NCI-H1105 treated with DMSO at 0.1 percent for 48 hours (cell line): Measurements from ENCODE around the gene CLEC1A.

ENCODE experiments used
- DNase-seq: peaks from one replicate; lab custom pipeline; 2025; lab: John Stamatoyannopoulos, UW

The CLEC1A gene

GRCh38 chr12:10101042-10101579, 2.3 kb upstream of the CLEC1A start:
- DNase-seq, result no peak

- no peak for DNase-seq
These were observed 1.3 kb downstream of the CLEC1A start for GRCh38 chr12:10097521-10097920.

- no peak for DNase-seq
These were observed 2.8 kb downstream of the CLEC1A start for GRCh38 chr12:10095971-10096370.

- DNase-seq, result no peak
These were observed 4.0 kb downstream of the CLEC1A start for GRCh38 chr12:10094646-10095395.

GRCh38 chr12:10088955-10089900, 9.6 kb downstream of the CLEC1A start:
- no peak for DNase-seq

- DNase-seq, result no peak
These were observed 10.8 kb downstream of the CLEC1A start for GRCh38 chr12:10088031-10088430.

- DNase-seq, result no peak
These were observed 12.4 kb downstream of the CLEC1A start for GRCh38 chr12:10086387-10086786.

- DNase-seq, result no peak
These were observed 14.1 kb downstream of the CLEC1A start for GRCh38 chr12:10084733-10085132.

GRCh38 chr12:10082117-10082874, 16.5 kb downstream of the CLEC1A start:
- peak; percentile 10 for DNase-seq

GRCh38 chr12:10075451-10075850, 23.3 kb downstream of the CLEC1A start:
- DNase-seq, result peak; percentile 84

GRCh38 chr12:10073261-10073660, 25.5 kb downstream of the CLEC1A start:
- DNase-seq, result no peak

- DNase-seq, result no peak
These were observed 26.7 kb downstream of the CLEC1A start for GRCh38 chr12:10072131-10072530.

- DNase-seq, result no peak
These were observed 28.4 kb downstream of the CLEC1A start for GRCh38 chr12:10070380-10070779.

- no peak for DNase-seq
These were observed 28.8 kb downstream of the CLEC1A start for GRCh38 chr12:10069976-10070375.

GRCh38 chr12:10069099-10069498, 29.7 kb downstream of the CLEC1A start:
- no peak for DNase-seq

- DNase-seq, result no peak
These were observed 30.1 kb downstream of the CLEC1A start for GRCh38 chr12:10068644-10069043.

- no peak for DNase-seq
These were observed 30.8 kb downstream of the CLEC1A start for GRCh38 chr12:10067942-10068341.

- no peak for DNase-seq
These were observed 31.5 kb downstream of the CLEC1A start for GRCh38 chr12:10067264-10067663.

- DNase-seq, result no peak
These were observed 33.5 kb downstream of the CLEC1A start for GRCh38 chr12:10065241-10065640.

- DNase-seq, result no peak
These were observed 40.4 kb downstream of the CLEC1A start for GRCh38 chr12:10058387-10058786.

- DNase-seq, result no peak
These were observed 46.4 kb downstream of the CLEC1A start for GRCh38 chr12:10052193-10052913.
